Stomach smooth muscle (tissue), 2 donors: ENCODE results near the gene ALDOA.

Source experiments
- H3K27ac ChIP-seq: one replicate; pipeline ENCODE4 v1.7.0; 2013; ENCODE audit warnings: mild to moderate bottlenecking, low read length, inconsistent platforms
- H3K27me3 ChIP-seq, 2 donors: one replicate each; pipeline ENCODE4 v1.7.0; 2013; ENCODE audit warnings: low read length in 2 of 2; ENCODE audit not compliant: insufficient read depth in 2 of 2, control insufficient read depth in 1 of 2
- H3K36me3 ChIP-seq, 2 donors: one replicate each; pipeline ENCODE4 v1.7.0; 2013; ENCODE audit warnings: low read length in 2 of 2; ENCODE audit not compliant: control insufficient read depth in 2 of 2, insufficient read depth in 2 of 2
- H3K4me1 ChIP-seq: one replicate; pipeline ENCODE4 v1.7.0; 2013; ENCODE audit warnings: low read length; ENCODE audit not compliant: control insufficient read depth, insufficient read depth
- H3K4me3 ChIP-seq, 2 donors: one replicate each; pipeline ENCODE4 v1.7.0; 2013; ENCODE audit warnings: low read length in 2 of 2
- H3K9ac ChIP-seq, 2 donors: one replicate each; pipeline ENCODE4 v1.7.0; 2013; ENCODE audit warnings: low read length in 2 of 2, mild to moderate bottlenecking in 1 of 2
- H3K9me3 ChIP-seq, 2 donors: one replicate each; pipeline ENCODE4 v1.7.0; 2013; ENCODE audit warnings: low read length in 2 of 2; ENCODE audit not compliant: control insufficient read depth in 2 of 2
- donor health status: healthy.
- donor health status: Pancreatic carcinoma.

ALDOA gene

DNA sequence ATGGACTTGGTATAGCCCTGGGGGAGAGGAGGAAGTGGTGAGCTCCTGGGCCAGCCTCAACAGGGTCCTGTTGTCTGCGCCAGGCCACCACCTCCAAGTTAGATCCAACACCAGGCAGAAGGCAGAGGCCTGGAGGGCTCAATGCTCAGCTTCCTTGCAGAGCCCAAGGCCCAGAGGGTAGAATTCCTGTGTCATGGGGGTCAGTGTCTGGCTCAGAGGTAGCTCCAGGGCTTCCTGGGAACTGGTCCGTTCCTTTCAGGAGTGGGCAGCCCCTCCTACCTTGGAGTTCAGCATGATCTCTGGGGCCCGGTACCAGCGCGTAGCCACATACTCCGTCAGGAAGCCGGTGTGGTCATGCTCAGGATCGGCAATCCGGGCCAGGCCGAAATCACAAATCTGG is 52.2 kb downstream of the ALDOA start:
- H3K27me3 ChIP-seq, result no peaks in the 10 kb centered on the region
- H3K9me3 ChIP-seq, result no peaks in the 10 kb centered on the region
- peaks cover 23 to 37% of the 10 kb centered on the region in 2 donors for H3K36me3 ChIP-seq
- H3K4me1 ChIP-seq, result peaks cover 21% of the 10 kb centered on the region
- H3K9ac ChIP-seq, result no peak overlapping the region
- H3K27ac ChIP-seq, result no peak overlapping the region
- H3K4me3 ChIP-seq, result no peak overlapping the region

DNA sequence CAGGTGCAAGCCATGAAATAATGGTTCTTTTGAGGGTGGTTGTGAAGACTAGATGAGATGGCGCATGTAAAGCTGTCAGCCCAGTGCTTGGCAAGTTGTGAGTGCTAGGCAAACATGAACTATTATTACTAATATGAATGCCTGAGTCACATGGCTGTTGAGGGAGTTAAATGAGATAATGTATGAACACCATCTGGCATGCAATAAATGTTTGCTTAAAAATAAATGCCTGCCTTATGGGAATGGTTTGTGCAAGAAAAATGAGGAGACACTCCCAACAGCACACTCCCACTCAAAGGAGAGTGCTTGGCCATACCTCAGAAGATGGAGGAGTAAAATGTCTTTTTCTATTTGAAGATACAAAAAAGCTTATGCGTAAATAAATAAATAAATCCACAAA is 53.9 kb downstream of the ALDOA start:
- Histone ChIP-seq H3K27ac (no peak overlapping the region), H3K9me3 (no peaks in the 10 kb centered on the region), H3K36me3 (peaks cover 23 to 34% of the 10 kb centered on the region in 2 donors), H3K4me1 (peaks cover 25% of the 10 kb centered on the region), H3K9ac (no peak overlapping the region), H3K27me3 (no peaks in the 10 kb centered on the region), H3K4me3 (no peak overlapping the region)
